Type B pancreatic cell (in vitro differentiated cells): ENCODE measurements around the gene LPAR1. TPM values are rescaled to one million over a fixed set of nuclear protein-coding genes. Genes with fewer than 3 reads are reported as not detected.

Source experiments
- DNase-seq: peaks from one replicate; pipeline ENCODE4 v3.0.0; 2021; ENCODE audit warnings: mixed read lengths; ENCODE audit not compliant: unreplicated experiment; ENCODE audit errors: extremely low spot score
- H3K27ac Mint-ChIP-seq: 2 replicates; pipeline ENCODE4 v1.8.0; 2021; ENCODE audit warnings: mild to moderate bottlenecking, mixed read lengths
- H3K27me3 Mint-ChIP-seq: 2 replicates; pipeline ENCODE4 v1.8.0; 2021; ENCODE audit warnings: mixed read lengths
- H3K36me3 Mint-ChIP-seq: 2 replicates; pipeline ENCODE4 v1.8.0; 2021; ENCODE audit warnings: mixed read lengths
- H3K4me1 Mint-ChIP-seq: one replicate; pipeline ENCODE4 v1.8.0; 2021; ENCODE audit warnings: mixed read lengths; ENCODE audit not compliant: unreplicated experiment
- H3K4me3 Mint-ChIP-seq: 2 replicates; pipeline ENCODE4 v1.8.0; 2021; ENCODE audit warnings: mild to moderate bottlenecking, mixed read lengths
- H3K9me3 Mint-ChIP-seq: 2 replicates; pipeline ENCODE4 v1.8.0; 2021; ENCODE audit warnings: mixed read lengths
- CTCF ChIP-seq: fragments of 200-600 bp; sonication (generic); conservative IDR thresholded peaks from 2 replicates; pipeline ENCODE4 v1.5.0; 2021; ENCODE audit warnings: antibody characterized with exemption, mild to moderate bottlenecking
- total RNA-seq: library from RNA; stranded (reverse); gene quantifications from 2 replicates; pipeline ENCODE4 v1.2.1, GENCODE V29; 2021; ENCODE audit warnings: low replicate concordance

The LPAR1 gene
- total RNA-seq, 1 donor from 2014 or later, result 32.8 TPM

GRCh38 chr9:110942522-110942921 lies 95.7 kb downstream of the LPAR1 start:
- Mint-ChIP-seq H3K4me3 (no peak overlapping the region), H3K9me3 (no peaks in the 10 kb centered on the region), H3K27ac (no peak overlapping the region), H3K4me1 (no peaks in the 10 kb centered on the region), H3K27me3 (no peaks in the 10 kb centered on the region), H3K36me3 (peaks cover 18% of the 10 kb centered on the region)
- no peak for TF ChIP-seq CTCF
- DNase-seq, result no peak

GRCh38 chr9:110940951-110941557 lies 97.2 kb downstream of the LPAR1 start:
- no peak for DNase-seq
- H3K4me1 Mint-ChIP-seq, result peaks cover 7% of the 10 kb centered on the region
- H3K4me3 Mint-ChIP-seq, result no peak overlapping the region
- peaks cover 2% of the 10 kb centered on the region for H3K9me3 Mint-ChIP-seq
- H3K27ac Mint-ChIP-seq, result no peak overlapping the region
- peaks cover 18% of the 10 kb centered on the region for H3K36me3 Mint-ChIP-seq
- no peaks in the 10 kb centered on the region for H3K27me3 Mint-ChIP-seq
- no peak for TF ChIP-seq CTCF

- Mint-ChIP-seq H3K4me3 (no peak overlapping the region), H3K9me3 (peaks cover 6% of the 10 kb centered on the region), H3K27ac (no peak overlapping the region), H3K4me1 (peaks cover 7% of the 10 kb centered on the region), H3K36me3 (peaks cover 14% of the 10 kb centered on the region), H3K27me3 (no peaks in the 10 kb centered on the region)
- no peak for TF ChIP-seq CTCF
- no peak for DNase-seq
These were observed 98.7 kb downstream of the LPAR1 start for GRCh38 chr9:110939573-110939972.

GRCh38 chr9:110939047-110939446 lies 99.2 kb downstream of the LPAR1 start:
- no peak overlapping the region for H3K27ac Mint-ChIP-seq
- no peak for DNase-seq
- peaks cover 6% of the 10 kb centered on the region for H3K9me3 Mint-ChIP-seq
- no peak overlapping the region for H3K4me3 Mint-ChIP-seq
- TF ChIP-seq CTCF, result no peak
- H3K4me1 Mint-ChIP-seq, result peaks cover 7% of the 10 kb centered on the region
- peaks cover 14% of the 10 kb centered on the region for H3K36me3 Mint-ChIP-seq
- H3K27me3 Mint-ChIP-seq, result no peaks in the 10 kb centered on the region

GRCh38 chr9:110938242-110938641 lies 100.0 kb downstream of the LPAR1 start:
- no peak for DNase-seq
- H3K36me3 Mint-ChIP-seq, result peaks cover 15% of the 10 kb centered on the region
- H3K9me3 Mint-ChIP-seq, result peaks cover 6% of the 10 kb centered on the region
- H3K27me3 Mint-ChIP-seq, result no peaks in the 10 kb centered on the region
- H3K27ac Mint-ChIP-seq, result no peak overlapping the region
- TF ChIP-seq CTCF, result no peak
- no peak overlapping the region for H3K4me3 Mint-ChIP-seq
- peaks cover 7% of the 10 kb centered on the region for H3K4me1 Mint-ChIP-seq
